GM19025 (cell line): ENCODE measurements around the gene TMEM35B.
"Not testable (repeated sequence)": the region's sequence is repeated elsewhere in the genome, so short reads cannot be mapped to it uniquely, and the experiment has no call there.

Experiments
- ATAC-seq: cut with Tn5 transposase; IDR thresholded peaks from one replicate; pipeline ENCODE4 v1.9.1; 2021; ENCODE audit warnings: mild to moderate bottlenecking, low read depth, moderate library complexity; ENCODE audit not compliant: unreplicated experiment

Gene TMEM35B

DNA sequence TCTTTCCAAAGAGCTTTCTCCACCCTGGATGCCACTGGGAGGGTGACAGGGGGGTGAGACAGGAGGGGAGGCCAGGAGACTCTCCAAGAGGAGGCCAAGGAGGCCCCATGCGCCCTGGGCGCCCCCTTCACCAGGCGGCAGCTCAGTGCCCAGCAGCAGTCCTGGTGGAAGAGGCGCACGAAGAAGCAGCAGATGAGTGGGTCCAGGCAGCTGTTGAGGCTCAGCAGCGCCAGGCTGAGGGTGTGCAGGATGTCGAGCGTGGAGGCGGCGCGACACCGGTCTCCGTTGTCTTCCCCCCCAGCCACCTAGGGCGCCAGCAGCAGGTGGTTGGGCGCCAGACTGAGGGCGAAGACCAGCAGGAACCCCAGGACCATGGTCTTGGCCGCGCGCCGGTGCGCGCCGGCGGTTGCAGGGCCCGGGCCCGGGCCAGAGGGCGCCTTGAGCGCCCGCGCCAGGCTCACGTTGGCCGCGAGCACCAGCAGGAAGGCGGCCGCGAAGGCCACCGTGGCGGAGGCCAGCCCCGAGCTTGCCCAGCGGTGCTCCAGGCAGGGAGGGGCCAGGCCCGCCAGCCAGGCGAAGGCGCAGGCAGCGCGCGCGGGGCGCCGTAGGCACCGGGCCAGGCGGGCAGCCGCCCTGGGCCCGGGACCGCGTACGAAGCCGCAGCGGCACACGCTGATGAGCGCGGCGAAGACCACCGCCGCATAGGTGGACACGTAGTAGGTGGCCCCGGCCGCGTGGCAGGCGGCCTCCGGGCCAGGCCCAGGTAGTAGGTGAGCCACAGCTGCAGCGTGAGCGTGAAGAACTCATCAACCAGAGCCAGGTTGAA, 8.6 kb downstream of the TMEM35B start:
- ATAC-seq, result no peak

DNA sequence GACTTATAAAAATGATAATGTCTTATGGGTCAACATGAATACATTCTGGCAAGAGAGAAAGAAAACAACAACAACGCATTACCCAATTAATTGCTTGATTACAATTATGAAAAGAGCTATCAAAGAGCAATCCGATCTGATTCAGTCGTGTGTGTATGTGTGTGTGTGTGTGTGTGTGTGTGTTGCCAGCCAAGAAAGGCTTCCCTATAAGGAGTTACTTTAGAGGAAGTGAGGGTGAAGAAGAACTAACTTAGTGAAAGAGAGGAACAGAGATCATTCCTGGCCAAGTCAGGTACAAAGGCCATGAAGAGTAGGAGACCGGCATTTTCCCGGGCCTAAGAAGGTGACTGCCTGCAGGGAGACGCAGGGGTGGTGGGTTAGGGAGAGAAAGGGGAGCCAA, 9.4 kb downstream of the TMEM35B start:
- no peak for ATAC-seq

GRCh38 chr1:34975338-34975737, 9.8 kb downstream of the TMEM35B start:
- no peak for ATAC-seq

DNA sequence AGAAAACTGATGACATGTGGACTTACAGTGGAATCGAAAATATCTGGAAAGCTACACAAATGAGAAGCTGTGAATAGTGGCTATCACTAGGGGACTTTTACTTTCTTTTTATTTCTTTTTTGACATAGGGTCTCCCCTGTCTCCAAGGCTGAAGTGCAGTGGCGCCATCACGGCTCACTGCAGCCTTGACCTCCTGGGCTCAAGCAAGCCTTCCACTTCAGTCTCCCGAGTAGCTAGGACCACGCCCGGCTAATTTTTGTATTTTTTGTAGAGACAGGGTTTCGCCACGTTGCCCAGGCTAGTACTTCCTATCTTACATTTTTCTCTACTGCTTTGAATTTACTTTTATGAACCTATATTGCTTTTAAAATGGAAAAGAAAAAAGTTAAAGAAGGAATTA, 10.5 kb downstream of the TMEM35B start:
- ATAC-seq, result no peak

- ATAC-seq, result no peak
Measured at GRCh38 chr1:34973326-34973725, 11.8 kb downstream of the TMEM35B start.

DNA sequence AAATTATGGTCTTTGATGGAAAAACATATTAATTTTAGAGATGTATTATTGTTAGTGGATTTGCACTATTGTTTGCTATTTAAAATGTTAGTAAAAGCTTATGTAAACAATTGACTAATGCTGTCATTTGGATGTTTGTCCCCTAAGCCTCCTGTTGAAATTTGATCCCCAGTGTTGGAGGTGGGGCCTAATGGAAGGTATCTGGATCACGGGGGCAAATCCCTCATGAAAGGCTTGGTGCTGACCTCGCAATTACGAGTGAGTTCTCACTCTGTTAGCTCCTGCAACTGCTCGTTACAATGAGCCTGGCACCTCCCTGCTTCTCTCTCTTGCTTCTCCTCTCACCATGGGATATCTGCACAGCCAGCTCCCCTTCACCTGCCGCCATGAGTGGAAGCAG, 14.3 kb downstream of the TMEM35B start:
- no peak for ATAC-seq

GRCh38 chr1:34970220-34970735, 14.9 kb downstream of the TMEM35B start:
- ATAC-seq, result no peak

DNA sequence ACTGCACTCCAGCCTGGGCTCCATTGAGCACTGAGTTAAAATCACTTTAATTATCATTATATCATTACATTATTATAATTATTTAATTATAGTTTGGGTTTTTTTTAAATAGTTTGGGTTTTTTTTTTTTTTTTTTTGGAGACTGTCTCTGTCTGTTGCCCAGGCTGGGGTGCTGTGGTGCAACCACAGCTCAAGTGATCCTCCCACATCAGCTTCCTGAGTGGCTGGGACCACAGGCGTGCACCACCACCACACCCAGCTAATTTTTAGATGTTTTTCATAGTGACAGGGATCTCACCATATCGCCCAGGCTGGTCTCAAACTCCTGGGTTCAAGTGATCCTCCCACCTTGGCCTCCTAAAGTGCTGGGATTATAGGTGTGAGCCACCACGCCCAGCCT, 16.9 kb downstream of the TMEM35B start:
- not testable (repeated sequence) for ATAC-seq

DNA sequence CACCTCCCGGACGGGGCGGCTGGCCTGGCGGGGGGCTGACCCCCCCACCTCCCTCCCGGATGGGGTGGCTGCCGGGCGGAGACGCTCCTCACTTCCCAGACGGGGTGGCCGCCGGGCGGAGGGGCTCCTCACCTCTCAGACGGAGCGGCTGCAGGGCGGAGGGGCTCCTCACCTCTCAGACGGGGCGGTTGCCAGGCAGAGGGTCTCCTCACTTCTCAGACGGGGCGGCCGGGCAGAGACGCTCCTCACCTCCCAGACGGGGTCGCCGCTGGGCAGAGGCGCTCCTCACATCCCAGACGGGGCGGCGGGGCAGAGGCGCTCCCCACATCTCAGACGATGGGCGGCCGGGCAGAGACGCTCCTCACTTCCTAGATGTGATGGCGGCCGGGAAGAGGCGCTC, 17.5 kb downstream of the TMEM35B start:
- not testable (repeated sequence) for ATAC-seq

DNA sequence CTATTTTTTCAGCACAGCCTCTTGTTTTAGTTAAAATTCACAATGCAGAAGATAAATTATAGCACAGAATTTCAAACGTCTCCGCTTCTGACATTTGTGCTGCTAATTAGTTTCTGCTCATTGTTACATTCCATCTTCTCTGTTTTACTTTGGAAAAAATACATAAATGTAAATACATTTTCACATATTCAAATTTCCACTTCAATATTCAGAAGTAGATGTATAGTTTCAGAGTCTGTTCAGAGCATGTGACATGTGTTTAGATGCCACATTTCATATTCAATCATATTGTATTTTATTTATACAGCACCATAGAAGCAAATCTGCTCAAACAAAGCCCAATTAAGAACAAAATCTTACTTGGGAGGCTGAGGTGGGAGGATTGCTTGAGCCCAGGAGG, 19.6 kb downstream of the TMEM35B start:
- ATAC-seq, result no peak

- ATAC-seq, result no peak
Measured at GRCh38 chr1:34950428-34950827, 34.7 kb downstream of the TMEM35B start.

DNA sequence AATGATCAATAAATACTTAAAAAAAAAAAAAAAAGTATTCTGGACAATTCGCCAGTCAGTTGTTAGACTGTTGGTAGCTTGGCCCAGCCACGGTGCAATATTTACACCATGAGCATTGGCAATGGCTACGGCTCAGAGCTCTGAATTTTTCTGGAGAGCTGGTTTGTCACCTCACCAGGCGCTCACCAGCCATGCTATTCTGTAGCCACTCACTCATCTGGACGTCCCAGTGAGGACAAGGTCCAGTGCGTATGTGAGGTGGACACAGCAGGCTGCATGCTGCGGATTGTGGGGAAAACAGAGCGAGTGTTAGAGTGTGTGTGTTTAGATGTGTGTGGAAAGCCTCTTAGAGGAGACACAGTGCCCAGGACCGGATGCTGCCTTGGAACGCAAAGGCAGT, 36.4 kb downstream of the TMEM35B start:
- not testable (repeated sequence) for ATAC-seq

GRCh38 chr1:34947641-34948314, 37.4 kb downstream of the TMEM35B start:
- ATAC-seq, result not testable (repeated sequence)

GRCh38 chr1:34946211-34946610, 38.9 kb downstream of the TMEM35B start:
- no peak for ATAC-seq

GRCh38 chr1:34941798-34942197, 43.3 kb downstream of the TMEM35B start:
- ATAC-seq, result not testable (repeated sequence)
